Calu3 (cell line): ENCODE results near the gene ST6GALNAC1. TPM values are rescaled to one million over a fixed set of nuclear protein-coding genes. Genes with fewer than 3 reads are reported as not detected.

Experiments used
- BruUV-seq: library from RNA; stranded (reverse); fragments of 400-500 nt; replicated peaks from 2 replicates; lab custom pipeline; 2021; lab: Mats Ljungman, UMichigan
- CTCF ChIA-PET: fragments of 300-600 bp; sonication (Branson Sonifier 250); formaldehyde crosslinking; loops from one replicate; lab custom pipeline; 2022; ENCODE audit warnings: antibody characterized with exemption; lab: Charles Lee
- DNase-seq: peaks from one replicate; pipeline ENCODE4 v3.0.0; 2022
- H3K27ac Mint-ChIP-seq: one replicate; pipeline ENCODE4 v1.8.0; 2022; ENCODE audit warnings: mixed read lengths; ENCODE audit not compliant: unreplicated experiment
- H3K27me3 Mint-ChIP-seq: one replicate; pipeline ENCODE4 v1.8.0; 2022; ENCODE audit warnings: mixed read lengths; ENCODE audit not compliant: unreplicated experiment
- H3K36me3 Mint-ChIP-seq: one replicate; pipeline ENCODE4 v1.8.0; 2022; ENCODE audit warnings: mild to moderate bottlenecking, moderate library complexity, mixed read lengths; ENCODE audit not compliant: insufficient read depth, unreplicated experiment
- H3K4me1 Mint-ChIP-seq: one replicate; pipeline ENCODE4 v1.8.0; 2022; ENCODE audit warnings: mild to moderate bottlenecking, low read depth, mixed read lengths; ENCODE audit not compliant: unreplicated experiment
- H3K4me3 Mint-ChIP-seq: one replicate; pipeline ENCODE4 v1.8.0; 2022; ENCODE audit warnings: mild to moderate bottlenecking, low read depth, moderate library complexity, mixed read lengths; ENCODE audit not compliant: unreplicated experiment
- H3K9me3 Mint-ChIP-seq: one replicate; pipeline ENCODE4 v1.8.0; 2022; ENCODE audit warnings: low read depth, mixed read lengths; ENCODE audit not compliant: unreplicated experiment
- CTCF ChIP-seq: fragments of 200-600 bp; IDR thresholded peaks from one replicate; pipeline ENCODE4 v1.8.0; 2022; ENCODE audit warnings: antibody characterized with exemption; ENCODE audit not compliant: unreplicated experiment
- intact Hi-C: fragments of 100-400 bp; cut with micrococcal nuclease; formaldehyde crosslinking; loops from one replicate; pipeline ENCODE4 v1.10.0; 2022; ENCODE audit not compliant: unreplicated experiment
- total RNA-seq: library from RNA; stranded (reverse); gene quantifications from 2 replicates; pipeline ENCODE4 v1.2.3, GENCODE V29; 2022

ST6GALNAC1 gene
- total RNA-seq, 1 experiment from 2014 or later = 52.4 TPM

GRCh38 chr17:76584427-76585032 lies 59.0 kb downstream of the ST6GALNAC1 start:
- peaks cover 10% of the 10 kb centered on the region for H3K27me3 Mint-ChIP-seq
- intact Hi-C loops = no loop called here
- CTCF ChIA-PET = interaction anchor here (1.2 to 2.1 kb wide), 4 partner anchors 14 to 26 kb away, joined by 3 to 12 read pairs (median 6); a partner anchor contains a TSS
- peaks cover 9% of the 10 kb centered on the region for H3K4me1 Mint-ChIP-seq
- DNase-seq = no peak
- no peak for TF ChIP-seq CTCF
- no peaks in the 10 kb centered on the region for H3K9me3 Mint-ChIP-seq
- TSS peak; percentile 57 for BruUV-seq
- no peak overlapping the region for H3K27ac Mint-ChIP-seq
- H3K4me3 Mint-ChIP-seq = peak overlapping the region; percentile 78
- H3K36me3 Mint-ChIP-seq = peaks cover 34% of the 10 kb centered on the region

- no peak for TF ChIP-seq CTCF
- no TSS peak for BruUV-seq
- peaks cover under 1% of the 10 kb centered on the region for H3K4me1 Mint-ChIP-seq
- H3K9me3 Mint-ChIP-seq = no peaks in the 10 kb centered on the region
- H3K36me3 Mint-ChIP-seq = peaks cover 29% of the 10 kb centered on the region
- intact Hi-C loops = no loop called here
- H3K27ac Mint-ChIP-seq = no peak overlapping the region
- DNase-seq = no peak
- CTCF ChIA-PET = no interaction called here
- no peak overlapping the region for H3K4me3 Mint-ChIP-seq
- peaks cover 4% of the 10 kb centered on the region for H3K27me3 Mint-ChIP-seq
Observed at GRCh38 chr17:76582660-76583059, 60.9 kb downstream of the ST6GALNAC1 start.

- Mint-ChIP-seq H3K27me3 (no peaks in the 10 kb centered on the region), H3K4me1 (peaks cover 1% of the 10 kb centered on the region), H3K9me3 (no peaks in the 10 kb centered on the region), H3K4me3 (no peak overlapping the region), H3K36me3 (peaks cover 25% of the 10 kb centered on the region), H3K27ac (no peak overlapping the region)
- CTCF ChIA-PET = interaction anchor here (0.6 to 0.7 kb wide), 3 partner anchors 8 to 293 kb away, joined by 5 to 6 read pairs (median 6); no protein-coding TSS in a partner anchor
- no TSS peak for BruUV-seq
- TF ChIP-seq CTCF = no peak
- intact Hi-C loops = no loop called here
- no peak for DNase-seq
Observed at GRCh38 chr17:76581515-76581914, 62.0 kb downstream of the ST6GALNAC1 start.

GRCh38 chr17:76579281-76579680 lies 64.3 kb downstream of the ST6GALNAC1 start:
- Mint-ChIP-seq H3K27ac (no peak overlapping the region), H3K4me1 (peaks cover 20% of the 10 kb centered on the region), H3K27me3 (no peaks in the 10 kb centered on the region), H3K9me3 (no peaks in the 10 kb centered on the region), H3K36me3 (peaks cover 13% of the 10 kb centered on the region), H3K4me3 (no peak overlapping the region)
- TF ChIP-seq CTCF = no peak
- no TSS peak for BruUV-seq
- intact Hi-C loops = no loop called here
- CTCF ChIA-PET = no interaction called here
- no peak for DNase-seq
